Suprapubic skin (tissue), 4 donors: Measurements from ENCODE around the gene E2F4. TPM values are rescaled to one million over a fixed set of nuclear protein-coding genes. Genes with fewer than 3 reads are reported as not detected.

Experiments
- DNase-seq, 2 donors: peaks; one replicate each; pipeline ENCODE4 v3.0.0-alpha.2; 2019; ENCODE audit warnings: low spot score in 2 of 2
- H3K27ac ChIP-seq: fragments of 200-600 bp; sonication (generic); one replicate; pipeline ENCODE4 v1.5.1; 2019
- H3K27me3 ChIP-seq: fragments of 200-600 bp; sonication (generic); one replicate; pipeline ENCODE4 v1.5.1; 2019
- H3K36me3 ChIP-seq: fragments of 200-600 bp; sonication (generic); one replicate; pipeline ENCODE4 v1.5.1; 2019
- H3K4me1 ChIP-seq: fragments of 200-600 bp; sonication (generic); one replicate; pipeline ENCODE4 v1.5.1; 2019
- H3K4me3 ChIP-seq: fragments of 200-600 bp; sonication (generic); one replicate; pipeline ENCODE4 v1.5.1; 2019; ENCODE audit warnings: mild to moderate bottlenecking
- H3K9me3 ChIP-seq: fragments of 200-600 bp; sonication (generic); one replicate; pipeline ENCODE4 v1.5.1; 2019
- CTCF ChIP-seq, 2 donors: fragments of 200-600 bp in 1 of 2; fragments of 450-650 bp in 1 of 2; sonication (generic) in 1 of 2; IDR thresholded peaks; one replicate each; pipeline ENCODE4 v1.5.1; 2016 to 2019; ENCODE audit warnings: antibody characterized with exemption in 2 of 2, mild to moderate bottlenecking in 1 of 2, moderate library complexity in 1 of 2
- EP300 ChIP-seq: sonication (generic); formaldehyde crosslinking; IDR thresholded peaks from one replicate; pipeline ENCODE4 v1.6.1; 2017; ENCODE audit warnings: antibody characterized with exemption
- POLR2A ChIP-seq, 2 donors: fragments of 450-650 bp; IDR thresholded peaks; one replicate each; pipeline ENCODE4 v1.6.1; 2017; ENCODE audit warnings: antibody characterized with exemption in 2 of 2, mild to moderate bottlenecking in 2 of 2, moderate library complexity in 2 of 2
- POLR2AphosphoS5 ChIP-seq, 3 donors: sonication (generic); formaldehyde crosslinking; IDR thresholded peaks; one replicate each; pipeline ENCODE4 v1.6.1; 2017; ENCODE audit warnings: antibody characterized with exemption in 3 of 3
- WGBS: methylation state at CpG from one replicate; pipeline ENCODE4 v1.1.5; 2018; 5-methylcytosine and 5-hydroxymethylcytosine counted together
- total RNA-seq, 4 donors: library from RNA; depleted of rRNA; stranded (reverse); fragments of >200 nt; gene quantifications; one replicate each; pipeline ENCODE4 v1.1.0, GENCODE V29; 2016

The E2F4 gene
- total RNA-seq, 4 donors from 2014 or later = 92.6 to 106 (median 96.8) TPM

GRCh38 chr16:67176662-67177061, 15.3 kb upstream of the E2F4 start:
- no peak overlapping the region for H3K27ac ChIP-seq
- no peaks in the 10 kb centered on the region for H3K36me3 ChIP-seq
- no peak overlapping the region for H3K4me3 ChIP-seq
- no peak for DNase-seq
- 82% methylated on average over 11 of the region's 12 CpGs for WGBS
- no peaks in the 10 kb centered on the region for H3K27me3 ChIP-seq
- H3K4me1 ChIP-seq = peaks cover 60% of the 10 kb centered on the region
- no peaks in the 10 kb centered on the region for H3K9me3 ChIP-seq
- TF ChIP-seq CTCF (IDR thresholded peaks at IDR 0.05) = no peak
- TF ChIP-seq POLR2AphosphoS5 (IDR thresholded peaks at IDR 0.05) = no peak
- TF ChIP-seq EP300 = no peak
- TF ChIP-seq POLR2A (IDR thresholded peaks at IDR 0.05) = no peak

GRCh38 chr16:67177743-67178699, 13.9 kb upstream of the E2F4 start:
- no peak for DNase-seq
- H3K4me3 ChIP-seq = peak overlapping the region; percentile 48
- WGBS = 30% methylated on average over 4 of the region's 73 CpGs
- H3K9me3 ChIP-seq = no peaks in the 10 kb centered on the region
- H3K27ac ChIP-seq = peak overlapping the region; percentile 62
- TF ChIP-seq POLR2AphosphoS5 (IDR thresholded peaks at IDR 0.05) = peak in 1 of 3 donors; percentile 39
- TF ChIP-seq CTCF (IDR thresholded peaks at IDR 0.05) = no peak
- no peaks in the 10 kb centered on the region for H3K27me3 ChIP-seq
- no peaks in the 10 kb centered on the region for H3K36me3 ChIP-seq
- peaks cover 55% of the 10 kb centered on the region for H3K4me1 ChIP-seq

DNA sequence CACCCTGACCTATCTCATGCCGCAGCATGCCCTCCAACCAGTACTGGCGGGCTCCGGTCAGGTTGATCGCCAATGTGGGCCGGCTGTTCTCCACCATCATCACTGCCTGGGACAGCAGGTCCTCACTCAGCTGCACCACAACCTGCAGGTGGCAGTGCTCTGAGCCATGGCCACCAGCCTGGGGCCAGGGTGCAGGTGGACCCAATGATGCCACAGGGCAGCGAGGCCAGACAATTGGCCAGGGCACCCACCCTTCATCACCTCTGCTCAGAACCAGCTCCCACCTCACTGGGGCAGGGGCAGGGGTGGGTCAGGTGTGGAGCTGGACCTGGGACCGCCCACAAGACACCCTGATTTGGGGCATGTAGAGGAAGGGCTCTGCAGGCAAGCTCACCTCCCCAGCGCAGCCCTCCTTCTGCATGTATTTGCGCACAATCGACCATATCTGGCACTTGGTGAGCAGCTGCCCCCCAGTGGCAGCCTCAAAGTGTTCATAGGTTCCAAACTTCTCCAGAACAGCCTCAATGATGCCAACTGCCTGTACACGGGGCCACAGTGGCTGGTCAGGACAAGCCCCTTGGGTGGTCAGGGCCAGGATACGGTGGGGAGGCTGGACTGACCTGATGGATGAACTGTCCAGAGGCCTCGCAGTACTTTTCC, 12.4 kb upstream of the E2F4 start:
- no peak for DNase-seq
- H3K4me1 ChIP-seq = peaks cover 48% of the 10 kb centered on the region
- no peaks in the 10 kb centered on the region for H3K9me3 ChIP-seq
- H3K4me3 ChIP-seq = no peak overlapping the region
- no peaks in the 10 kb centered on the region for H3K36me3 ChIP-seq
- H3K27me3 ChIP-seq = no peaks in the 10 kb centered on the region
- no peak overlapping the region for H3K27ac ChIP-seq
- WGBS = 78% methylated on average over 9 of the region's 13 CpGs
- TF ChIP-seq POLR2AphosphoS5 (IDR thresholded peaks at IDR 0.05) (no peak), CTCF (IDR thresholded peaks at IDR 0.05) (peak in 1 of 2 donors; percentile 13), POLR2A (IDR thresholded peaks at IDR 0.05) (no peak), EP300 (no peak)

DNA sequence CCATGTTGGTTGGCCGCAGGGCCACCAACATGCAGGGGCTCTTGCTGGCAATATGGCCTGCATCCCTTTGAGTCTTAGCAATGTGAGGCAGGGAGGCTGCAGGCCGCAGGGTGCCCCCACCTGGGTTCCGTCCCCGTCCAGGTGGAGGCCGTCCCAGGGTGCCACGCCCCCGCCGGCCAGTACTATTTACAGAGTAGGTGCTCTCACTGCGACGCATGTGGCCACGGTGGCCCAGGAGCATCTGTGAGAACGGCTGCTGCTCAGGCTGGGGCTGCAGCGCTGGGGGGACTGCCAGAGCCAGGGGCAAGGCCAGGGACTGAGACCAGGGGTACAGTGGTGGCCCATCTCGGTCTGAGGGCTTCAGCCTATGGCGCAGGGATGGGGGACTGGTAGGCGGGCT, 11.8 kb upstream of the E2F4 start:
- Histone ChIP-seq H3K4me1 (peaks cover 48% of the 10 kb centered on the region), H3K36me3 (no peaks in the 10 kb centered on the region), H3K9me3 (no peaks in the 10 kb centered on the region), H3K27ac (no peak overlapping the region), H3K4me3 (no peak overlapping the region), H3K27me3 (no peaks in the 10 kb centered on the region)
- no peak for DNase-seq
- TF ChIP-seq POLR2A (IDR thresholded peaks at IDR 0.05) = no peak
- no peak for TF ChIP-seq CTCF (IDR thresholded peaks at IDR 0.05)
- TF ChIP-seq POLR2AphosphoS5 (IDR thresholded peaks at IDR 0.05) = no peak
- no peak for TF ChIP-seq EP300
- 90% methylated on average over 6 of the region's 16 CpGs for WGBS

DNA sequence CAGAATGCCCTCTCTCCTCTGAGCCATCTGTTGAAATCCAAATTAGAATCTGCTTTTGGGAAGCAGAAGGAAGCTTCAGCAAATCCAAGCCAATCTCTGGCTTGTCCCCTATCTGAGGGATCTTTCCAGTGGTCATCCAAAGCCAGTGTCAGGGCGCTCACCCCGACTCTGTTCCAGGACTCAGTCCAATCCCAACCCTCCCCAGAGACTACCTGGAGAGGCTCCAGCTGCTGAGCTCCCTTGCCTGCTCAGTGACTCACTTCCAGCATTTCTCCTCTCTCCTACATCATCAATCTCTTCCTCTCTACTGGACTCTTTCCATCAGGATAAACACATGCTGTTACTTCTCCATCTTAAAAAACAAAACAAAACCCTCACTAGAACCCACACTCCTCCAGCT, 10.6 kb upstream of the E2F4 start:
- Histone ChIP-seq H3K4me3 (no peak overlapping the region), H3K36me3 (no peaks in the 10 kb centered on the region), H3K9me3 (no peaks in the 10 kb centered on the region), H3K4me1 (peaks cover 52% of the 10 kb centered on the region), H3K27ac (no peak overlapping the region), H3K27me3 (no peaks in the 10 kb centered on the region)
- DNase-seq = no peak
- 63% methylated on average over 2 of the region's 2 CpGs for WGBS
- no peak for TF ChIP-seq CTCF (IDR thresholded peaks at IDR 0.05)
- TF ChIP-seq POLR2A (IDR thresholded peaks at IDR 0.05) = no peak
- no peak for TF ChIP-seq POLR2AphosphoS5 (IDR thresholded peaks at IDR 0.05)
- TF ChIP-seq EP300 = no peak
